ENCODE results near the gene ALPL. TPM values are rescaled to one million over a fixed set of nuclear protein-coding genes. Genes with fewer than 3 reads are reported as not detected.

The ALPL gene
- total RNA-seq, 1 experiment from 2014 or later: 84.8 TPM

GRCh38 chr1:21593231-21593630 lies 84.0 kb downstream of the ALPL start:
- no peaks in the 10 kb centered on the region for H3K9me3 ChIP-seq (ENCODE audit: control insufficient read depth, low read depth, low read length)
- H4K5ac ChIP-seq (ENCODE audit: insufficient read length, low read depth, low read length): no peak overlapping the region
- Mint-ChIP-seq H3K27ac (no peak overlapping the region), H3K4me1 (peaks cover 23 to 27% of the 10 kb centered on the region in 2 experiments), H3K9me3 (no peaks in the 10 kb centered on the region), H3K36me3 (ENCODE audit: insufficient read depth in 1 of 3, low read depth in 3 of 3) (no peaks in the 10 kb centered on the region; a peak in 1 of 7 replicates), H3K27me3 (ENCODE audit: low read depth) (peaks cover 6% of the 10 kb centered on the region), H3K4me3 (no peak overlapping the region)
- H3K56ac ChIP-seq (ENCODE audit: insufficient read length, low read depth, low read length): no peak overlapping the region
- H3K14ac ChIP-seq (ENCODE audit: insufficient read depth, low read length): no peak overlapping the region
- no peaks in the 10 kb centered on the region for H3K4me1 ChIP-seq (ENCODE audit: insufficient read depth, low read length)
- no peak overlapping the region for H3K4ac ChIP-seq (ENCODE audit: low read depth, low read length)
- H2BK15ac ChIP-seq (ENCODE audit: low read depth, low read length): no peak overlapping the region
- no peak overlapping the region for H3K23ac ChIP-seq (ENCODE audit: insufficient read length, low read depth, low read length)
- no peak overlapping the region for H3K27ac ChIP-seq (ENCODE audit: insufficient read length, low read depth, low read length)
- no peaks in the 10 kb centered on the region for H3K79me2 ChIP-seq (ENCODE audit: insufficient read depth, low read length)
- no peak overlapping the region for H2BK120ac ChIP-seq (ENCODE audit: low read depth, low read length, poor library complexity, severe bottlenecking)
- H3K9ac ChIP-seq (ENCODE audit: extremely low read depth, insufficient read length, low read length): no peak overlapping the region
- no CpG with 5 or more reads among the region's 8 CpGs for WGBS (ENCODE audit: extremely low coverage, insufficient read length, low lambda C conversion rate)
- H3K27me3 ChIP-seq (ENCODE audit: insufficient read depth, low read length): no peaks in the 10 kb centered on the region
- H4K8ac ChIP-seq (replicated peaks; ENCODE audit: insufficient read length, low read depth, low read length): no peak overlapping the region
- no peak overlapping the region for H4K91ac ChIP-seq (ENCODE audit: insufficient read length, low read depth, low read length)
- no peak overlapping the region for H2BK5ac ChIP-seq (ENCODE audit: insufficient read length, low read length)
- H3K23me2 ChIP-seq (ENCODE audit: insufficient read length, low read depth, low read length, poor library complexity, severe bottlenecking): no peaks in the 10 kb centered on the region
- H4K20me1 ChIP-seq (ENCODE audit: control insufficient read depth, insufficient read depth, insufficient read length): no peaks in the 10 kb centered on the region
- no peak overlapping the region for H3K18ac ChIP-seq (ENCODE audit: insufficient read length, low read depth, low read length)
- DNase-seq: no peak
- no peaks in the 10 kb centered on the region for H3K79me1 ChIP-seq (ENCODE audit: insufficient read depth, low read depth, low read length, poor library complexity, severe bottlenecking)
- TF ChIP-seq CTCF (conservative IDR thresholded peaks at IDR 0.05): no peak
- H2AFZ ChIP-seq (ENCODE audit: low read length): no peak overlapping the region
- H3K4me2 ChIP-seq (ENCODE audit: insufficient read depth, insufficient read length, low read length): no peak overlapping the region
- H2BK20ac ChIP-seq (ENCODE audit: low read depth, low read length, poor library complexity, severe bottlenecking): no peak overlapping the region
- no peak overlapping the region for H2BK12ac ChIP-seq (ENCODE audit: insufficient read length, low read depth, low read length)
- H3T11ph ChIP-seq (ENCODE audit: low read length): no peak overlapping the region
- H2AK5ac ChIP-seq (ENCODE audit: insufficient read length, low read length): no peak overlapping the region
